Mesenchymal stem cell (in vitro differentiated cells and primary cell): ENCODE measurements around the gene IFIT2.

Experiments used
- DNase-seq: peaks from one replicate; pipeline ENCODE4 v3.0.0-alpha.2; 2013
- H2AFZ ChIP-seq: one replicate; pipeline ENCODE4 v1.6.1; 2013; ENCODE audit warnings: low read depth, mild to moderate bottlenecking, control low read depth, inconsistent platforms, low read length, moderate library complexity
- H2AK5ac ChIP-seq: 2 replicates; pipeline ENCODE4 v1.6.1; 2013; ENCODE audit warnings: low read length, moderate library complexity, mild to moderate bottlenecking, inconsistent platforms; ENCODE audit not compliant: severe bottlenecking
- H2BK120ac ChIP-seq: one replicate; pipeline ENCODE4 v1.6.1; 2013; ENCODE audit warnings: low read depth, mild to moderate bottlenecking, inconsistent platforms, low read length, moderate library complexity
- H2BK12ac ChIP-seq, 2 experiments: one replicate each; pipeline ENCODE4 v1.6.1; 2013; ENCODE audit warnings: inconsistent platforms in 2 of 2, low read length in 2 of 2, mild to moderate bottlenecking in 2 of 2, moderate library complexity in 2 of 2, control low read depth in 1 of 2
- H2BK15ac ChIP-seq: one replicate; pipeline ENCODE4 v1.6.1; 2013; ENCODE audit warnings: mild to moderate bottlenecking, low read depth, inconsistent platforms; ENCODE audit not compliant: poor library complexity, severe bottlenecking
- H2BK5ac ChIP-seq: 2 replicates; pipeline ENCODE4 v1.6.1; 2013; ENCODE audit warnings: low read depth, mild to moderate bottlenecking, low read length, control low read depth, inconsistent platforms; ENCODE audit not compliant: poor library complexity, severe bottlenecking
- H3K14ac ChIP-seq, 2 experiments: one replicate each; pipeline ENCODE4 v1.6.1; 2013; ENCODE audit warnings: inconsistent platforms in 2 of 2, low read length in 2 of 2, control low read depth in 1 of 2, mild to moderate bottlenecking in 1 of 2, moderate library complexity in 1 of 2
- H3K18ac ChIP-seq, 2 experiments: one replicate each; pipeline ENCODE4 v1.6.1; 2013; ENCODE audit warnings: inconsistent platforms in 2 of 2, low read length in 2 of 2, control low read depth in 1 of 2, low read depth in 1 of 2, mild to moderate bottlenecking in 1 of 2
- H3K23ac ChIP-seq, 2 experiments: one replicate each; pipeline ENCODE4 v1.6.1; 2013; ENCODE audit warnings: inconsistent platforms in 2 of 2, low read length in 2 of 2, mild to moderate bottlenecking in 2 of 2, moderate library complexity in 2 of 2, control low read depth in 1 of 2
- H3K27ac ChIP-seq: 2 replicates; pipeline ENCODE4 v1.5.1; 2013; ENCODE audit warnings: mild to moderate bottlenecking, moderate library complexity, low read length, control low read depth, inconsistent platforms; ENCODE audit not compliant: poor library complexity, severe bottlenecking
- H3K27me3 ChIP-seq, 2 experiments: 2 replicates each; pipeline versions ENCODE4 v1.6.1 to v1.7.0; 2013; ENCODE audit warnings: low read length in 2 of 2, mild to moderate bottlenecking in 2 of 2, moderate library complexity in 2 of 2, control low read depth in 1 of 2, inconsistent platforms in 1 of 2; ENCODE audit not compliant: control insufficient read depth in 1 of 2, insufficient read depth in 1 of 2
- H3K36me3 ChIP-seq, 2 experiments: 2 replicates each; pipeline versions ENCODE4 v1.6.1 to v1.7.0; 2013; ENCODE audit warnings: low read length in 2 of 2, control low read depth in 1 of 2, inconsistent platforms in 1 of 2, low read depth in 1 of 2, mild to moderate bottlenecking in 1 of 2; ENCODE audit not compliant: insufficient read depth in 2 of 2, control insufficient read depth in 1 of 2
- H3K4ac ChIP-seq, 2 experiments: one replicate each; pipeline ENCODE4 v1.6.1; 2013; ENCODE audit warnings: inconsistent platforms in 2 of 2, low read length in 2 of 2, mild to moderate bottlenecking in 2 of 2, moderate library complexity in 2 of 2, control low read depth in 1 of 2, low read depth in 1 of 2
- H3K4me1 ChIP-seq: 2 replicates; pipeline ENCODE4 v1.6.1; 2013; ENCODE audit warnings: low read depth, low read length, control low read depth; ENCODE audit not compliant: control insufficient read depth, insufficient read depth
- H3K4me2 ChIP-seq: 2 replicates; pipeline ENCODE4 v1.6.1; 2013; ENCODE audit warnings: low read length, mild to moderate bottlenecking, inconsistent platforms; ENCODE audit not compliant: poor library complexity, severe bottlenecking
- H3K4me3 ChIP-seq, 2 experiments: 2 replicates each; pipeline versions ENCODE4 v1.5.1 to v1.7.0; 2013; ENCODE audit warnings: low read length in 2 of 2, mild to moderate bottlenecking in 2 of 2, control low read depth in 1 of 2, low read depth in 1 of 2; ENCODE audit not compliant: insufficient read depth in 1 of 2
- H3K79me1 ChIP-seq: replicated peaks from 2 replicates; pipeline ENCODE4 v1.6.1; 2013; ENCODE audit warnings: mild to moderate bottlenecking, control low read depth, low read length, inconsistent platforms; ENCODE audit not compliant: poor library complexity, severe bottlenecking
- H3K9ac ChIP-seq: 2 replicates; pipeline ENCODE4 v1.7.0; 2013; ENCODE audit warnings: mild to moderate bottlenecking, low read length, moderate library complexity
- H3K9me3 ChIP-seq: 2 replicates; pipeline ENCODE4 v1.7.0; 2013; ENCODE audit warnings: mild to moderate bottlenecking, low read length; ENCODE audit not compliant: control insufficient read depth
- H4K8ac ChIP-seq: one replicate; pipeline ENCODE4 v1.6.1; 2013; ENCODE audit warnings: inconsistent platforms, mild to moderate bottlenecking, low read length, moderate library complexity
- H4K91ac ChIP-seq: one replicate; pipeline ENCODE4 v1.6.1; 2013; ENCODE audit warnings: mild to moderate bottlenecking, low read length, inconsistent platforms
- WGBS: methylation state at CpG from one replicate; pipeline ENCODE4 v1.1.7; 2013; ENCODE audit warnings: mixed read lengths; 5-methylcytosine and 5-hydroxymethylcytosine counted together

Gene IFIT2

DNA sequence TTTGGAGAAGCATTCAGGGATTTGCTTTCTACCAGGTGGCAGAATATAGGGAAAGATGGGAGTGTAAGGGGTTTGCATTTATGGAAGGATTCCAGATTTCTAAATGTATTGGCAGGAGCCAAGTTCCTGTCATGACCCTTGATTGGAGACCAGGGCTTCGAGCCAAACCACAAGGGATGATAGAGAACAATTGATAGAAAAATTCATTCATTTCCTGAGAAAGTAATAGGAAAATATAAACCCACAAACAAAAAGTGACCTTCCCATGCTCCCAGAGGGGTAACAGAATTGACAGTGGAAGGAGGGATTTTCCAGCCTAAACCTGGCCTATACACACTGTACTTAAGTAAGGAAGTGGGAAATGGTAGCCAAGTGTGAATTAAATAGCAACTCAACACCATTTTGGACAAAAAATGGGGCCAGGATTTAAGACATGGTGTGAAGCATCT is 22.4 kb upstream of the IFIT2 start:
- no peak overlapping the region for H3K14ac ChIP-seq
- no peak overlapping the region for H2AFZ ChIP-seq
- no peak overlapping the region for H2BK5ac ChIP-seq
- peak overlapping the region; percentile 93 for H3K9ac ChIP-seq
- H3K4me2 ChIP-seq, result no peak overlapping the region
- H3K79me1 ChIP-seq, result no peaks in the 10 kb centered on the region
- no peak overlapping the region for H2BK15ac ChIP-seq
- peak overlapping the region; percentile 26 to 29 for H3K18ac ChIP-seq
- no peak overlapping the region for H4K8ac ChIP-seq
- DNase-seq, result no peak
- no peak overlapping the region for H2BK120ac ChIP-seq
- WGBS, result no CpG with 5 or more reads among the region's 1 CpG
- H2BK12ac ChIP-seq, result no peak overlapping the region
- no peaks in the 10 kb centered on the region for H3K36me3 ChIP-seq
- H3K27me3 ChIP-seq, result no peaks in the 10 kb centered on the region
- no peak overlapping the region for H4K91ac ChIP-seq
- H3K9me3 ChIP-seq, result no peaks in the 10 kb centered on the region
- no peak overlapping the region for H3K4me3 ChIP-seq
- H3K4ac ChIP-seq, result no peak overlapping the region
- peaks cover 4% of the 10 kb centered on the region for H3K4me1 ChIP-seq
- H3K27ac ChIP-seq, result peak overlapping the region; percentile 85
- no peak overlapping the region for H3K23ac ChIP-seq
- H2AK5ac ChIP-seq, result peak overlapping the region; percentile 57

DNA sequence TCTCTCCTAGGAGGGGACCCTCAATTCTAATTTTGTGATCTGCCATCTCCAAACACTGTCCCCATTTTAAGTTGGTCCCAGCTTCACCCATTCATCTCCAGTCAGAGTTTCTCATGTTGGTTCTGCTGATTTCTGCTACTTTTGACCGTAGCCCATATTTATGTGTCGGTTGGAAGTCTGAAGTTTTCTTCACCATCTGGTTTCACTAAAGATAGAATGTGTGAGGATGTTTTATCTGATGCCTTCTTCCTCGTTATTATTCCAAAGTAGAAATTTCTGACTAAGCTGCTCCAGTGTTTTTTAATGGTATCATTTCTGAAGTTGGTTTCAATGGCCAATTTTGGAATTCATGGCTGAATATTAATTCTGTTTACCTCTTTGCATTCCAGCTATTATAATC is 21.3 kb upstream of the IFIT2 start:
- Histone ChIP-seq H2BK5ac (no peak overlapping the region), H3K23ac (no peak overlapping the region), H3K36me3 (no peaks in the 10 kb centered on the region), H3K79me1 (no peaks in the 10 kb centered on the region), H4K8ac (no peak overlapping the region), H3K9ac (peak overlapping the region; percentile 49), H3K4me1 (peaks cover 9% of the 10 kb centered on the region), H3K4ac (no peak overlapping the region), H4K91ac (no peak overlapping the region), H2BK12ac (no peak overlapping the region), H3K14ac (no peak overlapping the region), H3K27ac (no peak overlapping the region), H3K4me2 (no peak overlapping the region), H3K9me3 (no peaks in the 10 kb centered on the region), H2BK15ac (no peak overlapping the region), H3K18ac (no peak overlapping the region), H3K27me3 (no peaks in the 10 kb centered on the region), H3K4me3 (no peak overlapping the region), H2BK120ac (no peak overlapping the region), H2AK5ac (peak overlapping the region; percentile 92), H2AFZ (no peak overlapping the region)
- WGBS, result 100% methylated on average over 2 of the region's 3 CpGs
- no peak for DNase-seq

DNA sequence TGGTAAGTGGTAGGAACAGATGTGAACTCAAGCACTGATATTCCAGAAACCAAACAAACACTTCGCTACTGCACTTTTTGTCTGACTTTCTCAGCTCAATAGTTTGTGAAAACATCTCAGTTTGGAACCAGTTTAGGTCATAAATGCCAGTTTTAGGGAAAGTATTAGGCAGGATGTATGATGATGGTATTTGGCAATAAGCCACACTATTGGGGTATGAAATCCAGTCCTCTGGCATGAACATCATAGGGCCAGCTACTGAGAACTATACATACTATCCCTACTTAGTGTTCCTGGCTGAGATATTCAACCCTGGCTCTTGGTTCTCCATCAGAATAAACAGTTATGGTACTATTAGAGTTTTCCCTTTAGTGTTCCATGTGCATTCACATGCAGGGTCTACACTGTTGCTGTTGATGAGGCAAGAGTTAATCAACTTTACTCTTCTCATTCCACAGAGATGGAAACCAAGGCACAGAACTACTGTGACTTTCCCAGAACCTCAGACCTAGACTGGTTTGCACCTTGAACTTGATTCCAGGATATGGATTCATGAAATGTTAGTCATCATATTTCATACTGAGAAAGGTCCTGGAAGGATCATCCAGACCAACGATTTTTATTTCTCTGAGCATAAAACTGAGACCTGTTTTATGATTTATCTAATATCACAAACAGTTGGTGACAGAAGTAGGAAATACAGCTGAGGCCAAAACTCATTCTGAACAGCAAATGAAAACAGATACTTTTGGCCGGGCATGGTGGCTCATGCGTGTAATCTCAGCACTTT is 20.0 kb upstream of the IFIT2 start:
- no peak overlapping the region for H4K91ac ChIP-seq
- H3K4me2 ChIP-seq, result no peak overlapping the region
- no peak overlapping the region for H2BK120ac ChIP-seq
- no peak overlapping the region for H3K14ac ChIP-seq
- H3K9ac ChIP-seq, result no peak overlapping the region
- H2BK15ac ChIP-seq, result no peak overlapping the region
- no peak for DNase-seq
- H3K4ac ChIP-seq, result no peak overlapping the region
- no peak overlapping the region for H2BK12ac ChIP-seq
- no peak overlapping the region for H3K4me3 ChIP-seq
- no peaks in the 10 kb centered on the region for H3K36me3 ChIP-seq
- H3K18ac ChIP-seq, result no peak overlapping the region
- no peaks in the 10 kb centered on the region for H3K27me3 ChIP-seq
- no peak overlapping the region for H3K23ac ChIP-seq
- H2AK5ac ChIP-seq, result peak overlapping the region; percentile 49
- no peak overlapping the region for H2AFZ ChIP-seq
- no peak overlapping the region for H2BK5ac ChIP-seq
- H3K4me1 ChIP-seq, result peaks cover 10% of the 10 kb centered on the region
- 99% methylated on average over 3 of the region's 4 CpGs for WGBS
- H3K9me3 ChIP-seq, result no peaks in the 10 kb centered on the region
- H3K79me1 ChIP-seq, result no peaks in the 10 kb centered on the region
- H3K27ac ChIP-seq, result peak overlapping the region; percentile 48
- no peak overlapping the region for H4K8ac ChIP-seq

DNA sequence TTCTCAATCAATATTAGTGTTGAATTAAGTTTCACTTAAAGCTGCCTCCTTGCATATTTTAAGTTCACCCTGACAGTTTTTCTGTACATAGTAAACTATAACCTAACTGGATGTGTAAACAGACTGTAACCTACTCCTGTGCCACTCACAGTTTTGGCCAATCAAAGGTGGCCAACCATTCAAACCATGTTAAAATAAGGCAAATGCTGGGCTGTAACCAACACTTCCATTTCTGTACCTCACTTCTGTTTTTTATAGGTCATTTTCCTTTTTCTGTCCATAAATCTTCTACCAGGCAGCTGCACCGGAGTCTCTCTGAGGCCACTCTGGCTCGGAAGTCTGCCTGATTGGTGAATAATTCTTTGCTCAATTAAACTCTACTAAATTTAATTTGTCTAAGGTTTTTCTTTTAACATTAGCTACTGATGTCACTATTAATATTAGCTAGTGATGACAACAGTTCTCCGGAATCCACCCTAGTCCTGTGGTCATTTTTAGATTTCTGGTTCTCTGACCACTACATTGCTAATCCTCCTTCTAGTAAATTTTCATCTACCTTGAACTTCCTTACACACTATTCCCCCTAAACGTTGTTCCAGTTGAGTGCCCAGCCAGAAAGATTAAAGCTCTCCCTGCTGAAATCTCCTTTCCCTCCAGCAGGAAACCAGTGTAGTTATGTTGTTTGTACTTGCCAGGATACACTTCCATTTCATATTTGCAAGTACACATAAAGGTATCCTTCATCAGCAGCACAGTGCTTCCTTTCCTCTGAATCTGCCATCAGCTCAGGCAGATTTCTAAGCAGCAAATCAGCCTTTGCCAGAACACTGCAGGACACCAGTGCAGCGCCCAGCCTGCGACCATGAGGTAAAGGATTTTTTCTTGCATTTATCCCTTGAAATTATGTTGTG is 18.6 kb upstream of the IFIT2 start:
- Histone ChIP-seq H2BK5ac (peak overlapping the region; percentile 87), H2BK15ac (no peak overlapping the region), H3K23ac (no peak overlapping the region), H3K27ac (peak overlapping the region; percentile 99), H2AFZ (no peak overlapping the region), H3K4me2 (peak overlapping the region; percentile 50), H3K9ac (peak overlapping the region; percentile 90), H3K9me3 (no peaks in the 10 kb centered on the region), H2AK5ac (no peak overlapping the region), H3K36me3 (no peaks in the 10 kb centered on the region), H2BK12ac (peak overlapping the region; percentile 75 to 93), H3K27me3 (no peaks in the 10 kb centered on the region), H4K8ac (peak overlapping the region; percentile 91), H3K14ac (no peak overlapping the region), H3K4me1 (peaks cover 10% of the 10 kb centered on the region), H2BK120ac (peak overlapping the region; percentile 54), H3K4me3 (peak overlapping the region in 1 of 2 experiments; percentile 51), H3K18ac (peak overlapping the region; percentile 86 to 88), H3K79me1 (no peaks in the 10 kb centered on the region), H4K91ac (peak overlapping the region; percentile 88), H3K4ac (peak overlapping the region; percentile 49 to 94)
- DNase-seq, result peak; percentile 61
- WGBS, result 23% methylated on average over 5 of the region's 6 CpGs
